ENCODE results near the gene NUP210L. TPM values are rescaled to one million over a fixed set of nuclear protein-coding genes. Genes with fewer than 3 reads are reported as not detected.

Gene NUP210L
- total and polyA plus RNA-seq, 9 of the 15 experiments (the other 6 are each of a cell fraction or from before 2014, with no cell fraction given), result 0.01 to 0.04 TPM; not detected in 7

DNA sequence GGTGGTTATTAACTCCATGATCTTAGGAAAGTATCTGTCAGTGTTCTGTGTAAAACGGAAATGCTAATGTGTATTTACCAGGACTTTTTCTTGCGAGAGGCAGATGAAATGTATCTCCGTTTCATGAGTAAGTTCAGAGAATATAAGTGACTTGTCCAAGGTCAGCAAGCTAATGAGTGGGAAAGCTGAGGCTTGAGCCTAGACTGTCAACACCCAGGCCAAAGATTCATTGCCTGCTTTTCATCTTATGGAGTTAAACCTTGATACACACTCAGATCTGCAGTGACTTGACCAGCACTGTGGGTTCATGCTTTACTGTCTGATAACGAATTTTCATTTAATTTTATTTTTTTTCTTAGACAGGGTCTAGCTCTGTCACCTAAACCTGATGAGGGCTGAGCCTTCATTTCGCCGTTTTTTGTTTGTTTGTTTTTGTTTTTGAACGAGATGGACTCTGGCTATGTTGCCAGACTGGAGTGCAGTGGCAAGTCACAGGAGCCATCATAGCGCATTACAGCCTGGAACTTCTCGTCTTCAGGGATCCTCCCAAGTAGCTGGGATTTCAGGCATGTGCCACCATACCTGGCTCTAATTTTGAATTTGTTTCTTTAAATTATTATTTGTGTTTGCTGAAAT, 176.5 kb downstream of the NUP210L start (continued):
- TF ChIP-seq, protein P1, sequence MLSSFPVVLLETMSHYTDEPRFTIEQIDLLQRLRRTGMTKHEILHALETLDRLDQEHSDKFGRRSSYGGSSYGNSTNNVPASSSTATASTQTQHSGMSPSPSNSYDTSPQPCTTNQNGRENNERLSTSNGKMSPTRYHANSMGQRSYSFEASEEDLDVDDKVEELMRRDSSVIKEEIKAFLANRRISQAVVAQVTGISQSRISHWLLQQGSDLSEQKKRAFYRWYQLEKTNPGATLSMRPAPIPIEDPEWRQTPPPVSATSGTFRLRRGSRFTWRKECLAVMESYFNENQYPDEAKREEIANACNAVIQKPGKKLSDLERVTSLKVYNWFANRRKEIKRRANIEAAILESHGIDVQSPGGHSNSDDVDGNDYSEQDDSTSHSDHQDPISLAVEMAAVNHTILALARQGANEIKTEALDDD (IDR thresholded peaks at IDR 0.05), result 0 out of 2 replicates have a peak, but pooled peaks have one; percentile 17
- TF ChIP-seq, protein P2, sequence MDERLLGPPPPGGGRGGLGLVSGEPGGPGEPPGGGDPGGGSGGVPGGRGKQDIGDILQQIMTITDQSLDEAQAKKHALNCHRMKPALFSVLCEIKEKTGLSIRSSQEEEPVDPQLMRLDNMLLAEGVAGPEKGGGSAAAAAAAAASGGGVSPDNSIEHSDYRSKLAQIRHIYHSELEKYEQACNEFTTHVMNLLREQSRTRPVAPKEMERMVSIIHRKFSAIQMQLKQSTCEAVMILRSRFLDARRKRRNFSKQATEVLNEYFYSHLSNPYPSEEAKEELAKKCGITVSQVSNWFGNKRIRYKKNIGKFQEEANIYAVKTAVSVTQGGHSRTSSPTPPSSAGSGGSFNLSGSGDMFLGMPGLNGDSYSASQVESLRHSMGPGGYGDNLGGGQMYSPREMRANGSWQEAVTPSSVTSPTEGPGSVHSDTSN (CRISPR knock-in tag; IDR thresholded peaks at IDR 0.05; ENCODE audit: low read depth), result no peak
- TF ChIP-seq, protein P2 (tag; conservative IDR thresholded peaks at IDR 0.05; ENCODE audit: low read depth), result peak; percentile 72
- no peak for TF ChIP-seq HNRNPK (IDR thresholded peaks at IDR 0.05; ENCODE audit: low read depth, low read length, poor library complexity, severe bottlenecking)
- TF ChIP-seq ZBTB11 (CRISPR knock-in tag; IDR thresholded peaks at IDR 0.05), result no peak
- TF ChIP-seq MEIS2 (IDR thresholded peaks at IDR 0.05; ENCODE audit: partially characterized antibody), result peak; percentile 86
- TF ChIP-seq ARID2 (IDR thresholded peaks at IDR 0.05), result peak; percentile 32; the same call in 1 of the 2 replicates
- TF ChIP-seq, protein P3, sequence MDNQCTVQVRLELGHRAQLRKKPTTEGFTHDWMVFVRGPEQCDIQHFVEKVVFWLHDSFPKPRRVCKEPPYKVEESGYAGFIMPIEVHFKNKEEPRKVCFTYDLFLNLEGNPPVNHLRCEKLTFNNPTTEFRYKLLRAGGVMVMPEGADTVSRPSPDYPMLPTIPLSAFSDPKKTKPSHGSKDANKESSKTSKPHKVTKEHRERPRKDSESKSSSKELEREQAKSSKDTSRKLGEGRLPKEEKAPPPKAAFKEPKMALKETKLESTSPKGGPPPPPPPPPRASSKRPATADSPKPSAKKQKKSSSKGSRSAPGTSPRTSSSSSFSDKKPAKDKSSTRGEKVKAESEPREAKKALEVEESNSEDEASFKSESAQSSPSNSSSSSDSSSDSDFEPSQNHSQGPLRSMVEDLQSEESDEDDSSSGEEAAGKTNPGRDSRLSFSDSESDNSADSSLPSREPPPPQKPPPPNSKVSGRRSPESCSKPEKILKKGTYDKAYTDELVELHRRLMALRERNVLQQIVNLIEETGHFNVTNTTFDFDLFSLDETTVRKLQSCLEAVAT (IDR thresholded peaks at IDR 0.05), result peak; percentile 20 to 34; a peak in 1 of 4 replicates
- TF ChIP-seq ZFP30 (CRISPR knock-in tag; IDR thresholded peaks at IDR 0.05; ENCODE audit: borderline replicate concordance), result no peak
- no peak for TF ChIP-seq MEF2A (IDR thresholded peaks at IDR 0.05; ENCODE audit: control insufficient read depth, low read depth, low read length)
- no peak for TF ChIP-seq PHF21A (IDR thresholded peaks at IDR 0.05; ENCODE audit: borderline replicate concordance, low read depth)
- TF ChIP-seq, protein P4, sequence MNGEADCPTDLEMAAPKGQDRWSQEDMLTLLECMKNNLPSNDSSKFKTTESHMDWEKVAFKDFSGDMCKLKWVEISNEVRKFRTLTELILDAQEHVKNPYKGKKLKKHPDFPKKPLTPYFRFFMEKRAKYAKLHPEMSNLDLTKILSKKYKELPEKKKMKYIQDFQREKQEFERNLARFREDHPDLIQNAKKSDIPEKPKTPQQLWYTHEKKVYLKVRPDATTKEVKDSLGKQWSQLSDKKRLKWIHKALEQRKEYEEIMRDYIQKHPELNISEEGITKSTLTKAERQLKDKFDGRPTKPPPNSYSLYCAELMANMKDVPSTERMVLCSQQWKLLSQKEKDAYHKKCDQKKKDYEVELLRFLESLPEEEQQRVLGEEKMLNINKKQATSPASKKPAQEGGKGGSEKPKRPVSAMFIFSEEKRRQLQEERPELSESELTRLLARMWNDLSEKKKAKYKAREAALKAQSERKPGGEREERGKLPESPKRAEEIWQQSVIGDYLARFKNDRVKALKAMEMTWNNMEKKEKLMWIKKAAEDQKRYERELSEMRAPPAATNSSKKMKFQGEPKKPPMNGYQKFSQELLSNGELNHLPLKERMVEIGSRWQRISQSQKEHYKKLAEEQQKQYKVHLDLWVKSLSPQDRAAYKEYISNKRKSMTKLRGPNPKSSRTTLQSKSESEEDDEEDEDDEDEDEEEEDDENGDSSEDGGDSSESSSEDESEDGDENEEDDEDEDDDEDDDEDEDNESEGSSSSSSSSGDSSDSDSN (IDR thresholded peaks at IDR 0.05; ENCODE audit: borderline replicate concordance in 1 of 2, low read depth in 2 of 2, low read length in 2 of 2), result 0 out of 4 replicates have a peak, but pooled peaks of 1 of the 2 experiments have one; percentile 14
- no peak for TF ChIP-seq HNRNPUL1 (IDR thresholded peaks at IDR 0.05; ENCODE audit: low read length)
- TF ChIP-seq MIER1 (IDR thresholded peaks at IDR 0.05; ENCODE audit: low read depth), result no peak

Measured in K562 (cell line).